LNCAP (cell line): ENCODE results near the gene CYB5A.

Experiments
- CTCF ChIP-seq: fragments of 450-650 bp; IDR thresholded peaks from 2 replicates; pipeline ENCODE4 v1.5.1; 2017; ENCODE audit warnings: mild to moderate bottlenecking

Gene CYB5A

GRCh38 chr18:74290794-74291471 lies 830 bp downstream of the CYB5A start:
- peak; percentile 72 for TF ChIP-seq CTCF

GRCh38 chr18:74290021-74290420 lies 1.7 kb downstream of the CYB5A start:
- no peak for TF ChIP-seq CTCF

- no peak for TF ChIP-seq CTCF
Measured at GRCh38 chr18:74289137-74289536, 2.6 kb downstream of the CYB5A start.

- TF ChIP-seq CTCF, result no peak
Measured at GRCh38 chr18:74288730-74289129, 3.0 kb downstream of the CYB5A start.

- TF ChIP-seq CTCF, result no peak
Measured at GRCh38 chr18:74288041-74288440, 3.7 kb downstream of the CYB5A start.

GRCh38 chr18:74286856-74287255 lies 4.9 kb downstream of the CYB5A start:
- no peak for TF ChIP-seq CTCF

- no peak for TF ChIP-seq CTCF
Measured at GRCh38 chr18:74286106-74286855, 5.5 kb downstream of the CYB5A start.
